Nephron progenitor cell (in vitro differentiated cells): ENCODE measurements around the gene MAT2B.
A peak's percentile ranks its signal among the peaks of the same experiment; 100 is the strongest.

Experiments used
- DNase-seq: peaks from one replicate; pipeline ENCODE4 v3.0.0; 2021
- H3K27ac Mint-ChIP-seq: 2 replicates; pipeline ENCODE4 v1.8.0; 2021; ENCODE audit warnings: mild to moderate bottlenecking, moderate library complexity, mixed read lengths
- H3K27me3 Mint-ChIP-seq: 2 replicates; pipeline ENCODE4 v1.8.0; 2021; ENCODE audit warnings: mild to moderate bottlenecking, low read depth, mixed read lengths; ENCODE audit not compliant: poor library complexity
- H3K36me3 Mint-ChIP-seq: 2 replicates; pipeline ENCODE4 v1.8.0; 2021; ENCODE audit warnings: low read depth, mixed read lengths
- H3K4me1 Mint-ChIP-seq: 2 replicates; pipeline ENCODE4 v1.8.0; 2021; ENCODE audit warnings: mixed read lengths
- H3K4me3 Mint-ChIP-seq: 2 replicates; pipeline ENCODE4 v1.8.0; 2021; ENCODE audit warnings: mild to moderate bottlenecking, moderate library complexity, mixed read lengths
- H3K9me3 Mint-ChIP-seq: 2 replicates; pipeline ENCODE4 v1.8.0; 2021; ENCODE audit warnings: mild to moderate bottlenecking, moderate library complexity, mixed read lengths
- TF ChIP-seq, protein P1 (sequence below): fragments of 200-600 bp; sonication (generic); IDR thresholded peaks from 2 replicates; pipeline ENCODE4 v1.5.0; 2021; ENCODE audit warnings: antibody characterized with exemption

Gene MAT2B

DNA sequence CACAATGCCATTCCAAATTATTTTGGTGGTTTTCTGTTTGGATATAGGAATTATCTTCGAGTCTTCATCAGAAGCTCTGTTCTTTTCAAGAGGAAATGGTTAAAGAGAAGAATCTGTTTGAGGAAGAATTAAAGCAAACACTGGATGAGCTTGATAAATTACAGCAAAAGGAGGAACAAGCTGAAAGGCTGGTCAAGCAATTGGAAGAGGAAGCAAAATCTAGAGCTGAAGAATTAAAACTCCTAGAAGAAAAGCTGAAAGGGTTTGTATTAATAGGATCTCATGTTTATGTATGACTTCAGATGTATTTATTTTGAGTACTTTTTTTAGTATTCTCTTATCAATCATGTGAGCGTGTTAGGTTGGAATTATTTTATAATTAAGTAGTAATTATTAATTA lies 30.0 kb upstream of the MAT2B start:
- H3K9me3 Mint-ChIP-seq: no peaks in the 10 kb centered on the region
- no peaks in the 10 kb centered on the region for H3K27me3 Mint-ChIP-seq
- no peak for DNase-seq
- no peak overlapping the region for H3K27ac Mint-ChIP-seq
- TF ChIP-seq, protein P1, sequence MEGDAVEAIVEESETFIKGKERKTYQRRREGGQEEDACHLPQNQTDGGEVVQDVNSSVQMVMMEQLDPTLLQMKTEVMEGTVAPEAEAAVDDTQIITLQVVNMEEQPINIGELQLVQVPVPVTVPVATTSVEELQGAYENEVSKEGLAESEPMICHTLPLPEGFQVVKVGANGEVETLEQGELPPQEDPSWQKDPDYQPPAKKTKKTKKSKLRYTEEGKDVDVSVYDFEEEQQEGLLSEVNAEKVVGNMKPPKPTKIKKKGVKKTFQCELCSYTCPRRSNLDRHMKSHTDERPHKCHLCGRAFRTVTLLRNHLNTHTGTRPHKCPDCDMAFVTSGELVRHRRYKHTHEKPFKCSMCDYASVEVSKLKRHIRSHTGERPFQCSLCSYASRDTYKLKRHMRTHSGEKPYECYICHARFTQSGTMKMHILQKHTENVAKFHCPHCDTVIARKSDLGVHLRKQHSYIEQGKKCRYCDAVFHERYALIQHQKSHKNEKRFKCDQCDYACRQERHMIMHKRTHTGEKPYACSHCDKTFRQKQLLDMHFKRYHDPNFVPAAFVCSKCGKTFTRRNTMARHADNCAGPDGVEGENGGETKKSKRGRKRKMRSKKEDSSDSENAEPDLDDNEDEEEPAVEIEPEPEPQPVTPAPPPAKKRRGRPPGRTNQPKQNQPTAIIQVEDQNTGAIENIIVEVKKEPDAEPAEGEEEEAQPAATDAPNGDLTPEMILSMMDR: no peak
- no peak overlapping the region for H3K4me3 Mint-ChIP-seq
- H3K4me1 Mint-ChIP-seq: no peaks in the 10 kb centered on the region
- H3K36me3 Mint-ChIP-seq: peaks cover 84% of the 10 kb centered on the region

DNA sequence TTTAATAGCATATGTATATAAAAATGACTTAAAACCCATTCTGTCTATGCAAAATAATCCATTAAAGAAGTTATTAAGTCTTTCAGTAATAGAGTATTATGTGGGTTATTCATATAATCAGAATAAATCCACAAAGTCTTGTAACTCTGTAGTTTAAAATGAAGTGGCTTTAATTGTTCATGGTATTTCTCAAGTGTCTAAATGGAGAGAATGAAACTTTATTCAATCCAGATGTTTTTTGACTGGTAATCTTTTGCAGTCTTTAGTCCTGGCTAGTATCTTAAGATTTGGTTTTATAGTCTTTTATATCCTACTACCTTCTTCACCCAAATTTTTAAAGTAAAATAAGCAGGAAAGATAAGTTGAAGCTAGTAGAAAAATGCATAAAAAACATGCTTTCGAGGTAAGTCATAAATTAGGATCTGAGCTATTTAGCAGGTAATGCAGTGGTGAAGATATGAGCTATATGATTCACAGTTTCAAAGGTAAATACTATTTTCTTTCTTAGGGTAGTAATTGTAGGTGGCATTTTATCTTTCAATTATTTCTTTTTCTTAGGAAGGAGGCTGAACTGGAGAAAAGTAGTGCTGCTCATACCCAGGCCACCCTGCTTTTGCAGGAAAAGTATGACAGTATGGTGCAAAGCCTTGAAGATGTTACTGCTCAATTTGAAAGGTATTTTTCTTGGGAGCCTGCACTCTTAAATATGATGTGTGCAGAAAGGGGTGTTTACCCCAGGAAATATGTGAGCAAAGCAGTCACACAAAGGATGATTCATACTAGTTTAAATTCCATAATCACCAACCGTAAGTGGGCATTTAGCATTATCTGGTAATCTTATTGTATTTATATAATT lies 27.1 kb upstream of the MAT2B start:
- Mint-ChIP-seq H3K27me3 (no peaks in the 10 kb centered on the region), H3K27ac (no peak overlapping the region), H3K4me3 (no peak overlapping the region), H3K9me3 (no peaks in the 10 kb centered on the region), H3K36me3 (peaks cover 84% of the 10 kb centered on the region), H3K4me1 (no peaks in the 10 kb centered on the region)
- DNase-seq: no peak
- TF ChIP-seq, protein P1: no peak

DNA sequence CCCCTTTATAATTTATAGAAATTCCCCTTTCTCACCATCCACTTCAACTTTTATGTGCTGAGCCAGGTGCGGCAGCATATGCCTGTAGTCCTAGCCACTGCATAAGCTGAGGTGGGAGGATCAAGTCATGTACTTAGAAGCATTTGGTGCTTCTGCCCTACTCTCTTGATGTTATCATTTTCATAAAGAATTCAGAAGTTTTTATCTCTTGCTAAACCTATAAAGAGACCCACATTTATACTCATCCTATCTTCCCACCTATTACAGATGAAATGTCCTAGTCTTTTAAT lies 26.5 kb upstream of the MAT2B start:
- no peak for DNase-seq
- Mint-ChIP-seq H3K36me3 (peaks cover 86% of the 10 kb centered on the region), H3K9me3 (no peaks in the 10 kb centered on the region), H3K27me3 (no peaks in the 10 kb centered on the region), H3K4me3 (no peak overlapping the region), H3K4me1 (no peaks in the 10 kb centered on the region), H3K27ac (no peak overlapping the region)
- TF ChIP-seq, protein P1: no peak

DNA sequence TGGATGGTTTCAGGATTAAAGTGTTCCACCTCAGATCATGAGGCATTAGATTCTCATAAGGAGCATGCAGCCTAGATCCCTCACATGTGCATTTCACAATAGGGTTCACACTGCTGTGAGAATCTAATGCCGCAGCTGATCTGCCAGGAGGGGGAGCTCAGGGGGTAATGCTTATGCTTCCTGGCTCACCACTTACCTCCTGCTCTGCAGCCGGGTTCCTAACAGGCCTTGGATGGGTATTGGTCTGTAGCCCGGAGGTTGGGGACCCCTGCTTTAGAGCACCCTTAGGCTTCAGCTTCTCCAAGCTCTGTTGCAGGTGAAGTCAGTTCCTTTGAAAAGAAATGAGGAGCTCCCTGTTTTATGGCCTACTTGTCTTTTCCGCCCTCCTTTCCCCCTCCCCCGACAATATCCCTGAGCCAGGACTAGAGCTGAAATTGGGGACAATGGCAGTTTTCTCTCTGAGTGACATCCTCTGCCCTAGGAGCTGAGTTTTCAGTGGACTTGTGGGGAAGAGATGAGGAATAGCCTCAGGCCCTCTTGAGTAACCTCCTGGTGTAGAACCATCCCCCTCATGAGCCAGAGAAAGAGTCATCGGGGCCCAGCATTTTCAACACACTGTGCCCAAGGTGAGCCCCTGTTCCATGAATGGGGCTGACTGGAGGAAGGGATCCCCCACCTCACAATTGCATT lies 16.2 kb upstream of the MAT2B start:
- Mint-ChIP-seq H3K36me3 (peaks cover 86% of the 10 kb centered on the region), H3K27me3 (peaks cover 4% of the 10 kb centered on the region), H3K4me1 (peaks cover 22% of the 10 kb centered on the region), H3K27ac (peak overlapping the region; percentile 98), H3K4me3 (peak overlapping the region; percentile 56), H3K9me3 (peaks cover 38% of the 10 kb centered on the region)
- DNase-seq: no peak
- TF ChIP-seq, protein P1: no peak

DNA sequence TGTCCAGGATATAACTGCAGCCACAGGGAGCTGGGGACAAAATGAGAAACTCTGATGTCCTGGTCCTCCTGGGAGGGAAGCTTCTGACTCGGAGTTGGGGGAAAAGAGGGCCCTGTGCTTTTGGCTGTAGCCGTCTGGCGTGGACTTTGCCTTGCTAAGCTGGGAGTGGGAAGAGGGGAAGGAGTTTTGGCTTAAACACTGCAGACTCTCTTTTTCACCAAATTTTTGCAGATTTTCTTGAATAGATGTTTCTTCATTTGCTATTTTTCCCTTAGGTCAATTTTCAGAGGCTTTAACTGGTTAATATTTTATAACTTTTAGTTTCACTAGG lies 15.7 kb upstream of the MAT2B start:
- Mint-ChIP-seq H3K27me3 (peaks cover 4% of the 10 kb centered on the region), H3K36me3 (peaks cover 81% of the 10 kb centered on the region), H3K27ac (peak overlapping the region; percentile 98), H3K4me3 (peak overlapping the region; percentile 56), H3K9me3 (peaks cover 38% of the 10 kb centered on the region), H3K4me1 (peaks cover 22% of the 10 kb centered on the region)
- DNase-seq: no peak
- TF ChIP-seq, protein P1: no peak

DNA sequence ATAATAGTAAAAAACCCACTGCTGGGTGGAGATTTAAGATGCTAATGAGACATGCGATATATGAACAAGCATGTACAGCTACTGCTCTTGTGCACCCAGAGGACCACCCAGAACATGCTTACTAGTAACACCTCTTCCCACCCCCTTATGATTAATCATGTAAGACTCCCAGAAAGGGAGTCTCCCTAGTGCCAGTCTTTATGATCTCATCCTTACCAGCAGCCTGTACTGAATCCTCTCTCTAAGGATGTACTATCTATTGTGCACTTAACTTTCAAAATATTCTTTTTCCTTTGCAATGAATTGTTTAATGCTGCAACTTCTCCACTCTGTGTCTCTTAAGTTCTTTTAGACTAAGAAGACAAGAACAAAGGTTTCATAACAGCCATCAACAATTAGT lies 9.1 kb upstream of the MAT2B start:
- H3K27me3 Mint-ChIP-seq: no peaks in the 10 kb centered on the region
- TF ChIP-seq, protein P1: no peak
- H3K9me3 Mint-ChIP-seq: peaks cover 10% of the 10 kb centered on the region
- H3K4me1 Mint-ChIP-seq: no peaks in the 10 kb centered on the region
- no peak for DNase-seq
- peaks cover 27% of the 10 kb centered on the region for H3K36me3 Mint-ChIP-seq
- H3K27ac Mint-ChIP-seq: no peak overlapping the region
- H3K4me3 Mint-ChIP-seq: no peak overlapping the region
